B cell (primary cell): Measurements from ENCODE around the gene POLD2. TPM values are rescaled to one million over a fixed set of nuclear protein-coding genes. Genes with fewer than 3 reads are reported as not detected.

Experiments used
- ATAC-seq: fragments of 200-7000 bp; cut with Tn5 transposase; one replicate; pipeline ENCODE4 v1.10.0; 2021; ENCODE audit warnings: low read depth, mild to moderate bottlenecking, moderate number of reproducible peaks, moderate library complexity
- CTCF ChIA-PET: fragments of 350-600 bp; sonication (Branson Sonifier 250); formaldehyde crosslinking; loops from one replicate; lab custom pipeline; 2021; ENCODE audit warnings: antibody characterized with exemption, inconsistent platforms; lab: Charles Lee
- POLR2A ChIA-PET: fragments of 350-600 bp; sonication (Branson Sonifier 250); formaldehyde crosslinking; loops from one replicate; lab custom pipeline; 2021; ENCODE audit warnings: antibody characterized with exemption; lab: Charles Lee
- DNase-seq: peaks from one replicate; pipeline ENCODE4 v3.0.0; 2013
- H2AFZ ChIP-seq: 2 replicates; pipeline ENCODE4 v1.6.1; 2012; ENCODE audit warnings: mild to moderate bottlenecking, low read depth, low read length; ENCODE audit not compliant: insufficient read depth, poor library complexity, severe bottlenecking
- H3K27ac ChIP-seq, 2 donors: 1 replicate in 1 of 2; 2 replicates in 1 of 2; pipeline ENCODE4 v1.5.1; 2012 to 2013; ENCODE audit warnings: low read length in 2 of 2, mild to moderate bottlenecking in 2 of 2, moderate library complexity in 1 of 2
- H3K27me3 ChIP-seq, 4 experiments: fragments of 200-600 bp in 1 of 4; sonication (generic) in 1 of 4; replicated peaks in 1 of 4; 1 replicate in 2 of 4; 2 replicates in 2 of 4; pipeline versions ENCODE4 v1.6.1 to v1.7.0; 2013 to 2016; ENCODE audit warnings: low read length in 3 of 4, mild to moderate bottlenecking in 2 of 4, mixed read lengths in 1 of 4, moderate library complexity in 1 of 4; ENCODE audit not compliant: insufficient read depth in 4 of 4, control insufficient read depth in 3 of 4; ENCODE audit errors: control extremely low read depth in 1 of 4
- H3K36me3 ChIP-seq, 2 experiments: replicated peaks in 1 of 2; 1 replicate in 1 of 2; 2 replicates in 1 of 2; pipeline versions ENCODE4 v1.6.1 to v1.7.1; 2013; ENCODE audit warnings: low read length in 1 of 2; ENCODE audit not compliant: insufficient read depth in 2 of 2, control insufficient read depth in 1 of 2; ENCODE audit errors: control extremely low read depth in 1 of 2, extremely low read depth in 1 of 2
- H3K4me1 ChIP-seq, 2 donors: fragments of 200-600 bp in 1 of 2; sonication (generic) in 1 of 2; 1 replicate in 1 of 2; 2 replicates in 1 of 2; pipeline versions ENCODE4 v1.5.1 to v1.6.1; 2013 to 2017; ENCODE audit warnings: low read length in 2 of 2; ENCODE audit not compliant: control insufficient read depth in 2 of 2, insufficient read depth in 2 of 2
- H3K4me2 ChIP-seq: replicated peaks from 2 replicates; pipeline ENCODE3; 2012; ENCODE audit warnings: mild to moderate bottlenecking, low read depth, low read length; ENCODE audit not compliant: poor library complexity, severe bottlenecking
- H3K4me3 ChIP-seq, 5 experiments: fragments of 200-600 bp in 1 of 5; sonication (generic) in 1 of 5; 1 replicate in 3 of 5; 2 replicates in 2 of 5; pipeline versions ENCODE4 v1.5.1 to v1.7.0; 2011 to 2016; ENCODE audit warnings: low read length in 4 of 5, mild to moderate bottlenecking in 4 of 5, low read depth in 2 of 5, control low read depth in 1 of 5, moderate library complexity in 1 of 5; ENCODE audit not compliant: insufficient read depth in 1 of 5; ENCODE audit errors: control extremely low read depth in 1 of 5, extremely low read depth in 1 of 5
- H3K79me2 ChIP-seq: fragments of 200-600 bp; sonication (generic); one replicate; pipeline ENCODE4 v1.6.0; 2016; ENCODE audit warnings: low read length; ENCODE audit not compliant: control insufficient read depth, insufficient read depth
- H3K9ac ChIP-seq: fragments of 200-600 bp; sonication (generic); 2 replicates; pipeline ENCODE4 v1.6.1; 2017; ENCODE audit warnings: mild to moderate bottlenecking, low read length, moderate library complexity
- H3K9me3 ChIP-seq, 3 donors: one replicate each; pipeline versions ENCODE4 v1.6.1 to v1.7.1; 2013; ENCODE audit warnings: low read length in 2 of 3; ENCODE audit not compliant: control insufficient read depth in 2 of 3, insufficient read depth in 1 of 3; ENCODE audit errors: control extremely low read depth in 1 of 3
- H4K20me1 ChIP-seq: 2 replicates; pipeline ENCODE4 v1.6.0; 2012; ENCODE audit warnings: mild to moderate bottlenecking, low read length; ENCODE audit not compliant: insufficient read depth, control insufficient read depth, poor library complexity, severe bottlenecking
- H3K27ac Mint-ChIP-seq: one replicate; pipeline ENCODE4 v1.8.0; 2021; ENCODE audit warnings: mixed read lengths
- H3K27me3 Mint-ChIP-seq: one replicate; pipeline ENCODE4 v1.8.0; 2021; ENCODE audit warnings: mixed read lengths
- H3K4me1 Mint-ChIP-seq: one replicate; pipeline ENCODE4 v1.8.0; 2021; ENCODE audit warnings: mixed read lengths
- H3K4me3 Mint-ChIP-seq: one replicate; pipeline ENCODE4 v1.8.0; 2021; ENCODE audit warnings: mixed read lengths
- H3K9me3 Mint-ChIP-seq: one replicate; pipeline ENCODE4 v1.8.0; 2022; ENCODE audit warnings: mixed read lengths; ENCODE audit not compliant: insufficient read depth
- CTCF ChIP-seq: fragments of 200-600 bp; IDR thresholded peaks from one replicate; pipeline ENCODE4 v1.8.0; 2022; ENCODE audit warnings: antibody characterized with exemption, mild to moderate bottlenecking
- EZH2 ChIP-seq: IDR thresholded peaks from 2 replicates; pipeline ENCODE4 v1.6.1; 2012; ENCODE audit warnings: borderline replicate concordance, low read depth, mild to moderate bottlenecking, moderate library complexity, low read length; ENCODE audit not compliant: insufficient read depth, poor library complexity, severe bottlenecking
- WGBS: methylation state at CpG from one replicate; pipeline ENCODE4 v1.1.5; 2013; ENCODE audit warnings: missing lambda C conversion rate; ENCODE audit not compliant: insufficient coverage; 5-methylcytosine and 5-hydroxymethylcytosine counted together
- intact Hi-C: fragments of 100-400 bp; cut with micrococcal nuclease; formaldehyde crosslinking; loops from one replicate; pipeline ENCODE4 v1.10.0; 2022
- polyA plus RNA-seq: library from polyadenylated mRNA; depleted of rRNA; stranded (reverse); fragments of >200 nt; gene quantifications from 2 replicates; pipeline ENCODE4 v1.2.3, GENCODE V29; 2012
- total RNA-seq, 2 donors: library from RNA; stranded (reverse); fragments of 120-200 nt in 1 of 2; gene quantifications; 1 replicate in 1 of 2; 2 replicates in 1 of 2; pipeline versions ENCODE4 v1.2.3 to v1.2.4, GENCODE V29; 2013 to 2022

POLD2 gene
- total and polyA plus RNA-seq, 2 donors (not counting 1 experiment from before 2014, with no cell fraction given) = 73.6 to 86.7 TPM

GRCh38 chr7:44150966-44151941 lies 27.9 kb upstream of the POLD2 start:
- no peaks in the 10 kb centered on the region for H3K27me3 Mint-ChIP-seq

More at GRCh38 chr7:44150966-44151941, 27.9 kb upstream of the POLD2 start:
- no peaks in the 10 kb centered on the region for H3K9me3 ChIP-seq
- no peak overlapping the region for H3K4me3 ChIP-seq
- TF ChIP-seq CTCF = no peak
- TF ChIP-seq EZH2 = no peak
- H3K79me2 ChIP-seq = no peaks in the 10 kb centered on the region
- H3K9me3 Mint-ChIP-seq = no peaks in the 10 kb centered on the region
- H3K27ac Mint-ChIP-seq = no peak overlapping the region
- H3K36me3 ChIP-seq = no peaks in the 10 kb centered on the region
- ATAC-seq (no peak), DNase-seq (no peak)
- WGBS = 92% methylated on average over 16 of the region's 16 CpGs
- no peak overlapping the region for H3K4me2 ChIP-seq
- H2AFZ ChIP-seq = no peak overlapping the region
- H3K27me3 ChIP-seq = peaks cover 0 to 4% (median 0%) of the 10 kb centered on the region in 4 experiments
- no peak overlapping the region for H3K9ac ChIP-seq
- H3K27ac ChIP-seq = no peak overlapping the region
- CTCF ChIA-PET = interaction anchor here (1.2 kb wide), 1 partner anchor 43 kb away, joined by 3 read pairs; no protein-coding TSS in a partner anchor
- H4K20me1 ChIP-seq = no peaks in the 10 kb centered on the region
- no peak overlapping the region for H3K4me3 Mint-ChIP-seq
- peaks cover 5 to 16% of the 10 kb centered on the region in 2 donors for H3K4me1 ChIP-seq
- POLR2A ChIA-PET = no interaction called here
- intact Hi-C loops = no loop called here
- H3K4me1 Mint-ChIP-seq = peaks cover 9% of the 10 kb centered on the region
